ENCODE measurements around the gene MYBPC1. TPM values are rescaled to one million over a fixed set of nuclear protein-coding genes. Genes with fewer than 3 reads are reported as not detected.
A peak's percentile ranks its signal among the peaks of the same experiment; 100 is the strongest.

MYBPC1 gene
- total RNA-seq, 4 donors from 2014 or later, result 2,958 to 5,874 (median 4,932) TPM

DNA sequence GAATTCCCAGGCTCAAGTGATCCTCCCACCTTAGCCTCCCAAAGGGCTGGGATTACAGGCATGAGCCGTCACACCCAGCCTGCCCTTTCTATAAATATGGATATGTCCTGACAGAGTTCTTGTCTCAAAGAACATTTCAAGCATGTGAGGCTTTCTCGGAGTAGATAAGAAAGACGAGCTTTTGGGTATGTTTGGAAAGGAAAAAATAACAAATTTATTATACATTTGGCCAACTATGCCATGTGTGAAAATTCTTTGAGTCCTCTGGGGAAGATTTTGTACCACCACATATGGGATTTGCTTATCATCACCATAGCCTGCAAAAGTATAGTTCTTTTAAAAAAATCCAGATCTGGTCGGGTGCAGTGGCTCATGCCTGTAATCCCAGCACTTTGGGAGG, 23.7 kb upstream of the MYBPC1 start:
- TF ChIP-seq POLR2A (IDR thresholded peaks at IDR 0.05), result no peak
- Histone ChIP-seq H3K9me3 (no peaks in the 10 kb centered on the region), H3K4me1 (peaks cover 39 to 46% of the 10 kb centered on the region in 2 donors), H3K36me3 (no peaks in the 10 kb centered on the region), H3K4me3 (no peak overlapping the region), H3K27ac (peak overlapping the region; percentile 84 to 94 (median 89)), H3K27me3 (no peaks in the 10 kb centered on the region)
- in situ Hi-C loops (cut with MboI; ENCODE audit: low sequenced_read_pairs in 4 of 4), result no loop called here
- no peak for ATAC-seq
- intact Hi-C loops (cut with DNase I; ENCODE audit: low total_unique reads), result loop anchor here (5.0 kb wide), 1 partner anchor 186 kb away; no protein-coding TSS in a partner anchor
- no peak for DNase-seq

DNA sequence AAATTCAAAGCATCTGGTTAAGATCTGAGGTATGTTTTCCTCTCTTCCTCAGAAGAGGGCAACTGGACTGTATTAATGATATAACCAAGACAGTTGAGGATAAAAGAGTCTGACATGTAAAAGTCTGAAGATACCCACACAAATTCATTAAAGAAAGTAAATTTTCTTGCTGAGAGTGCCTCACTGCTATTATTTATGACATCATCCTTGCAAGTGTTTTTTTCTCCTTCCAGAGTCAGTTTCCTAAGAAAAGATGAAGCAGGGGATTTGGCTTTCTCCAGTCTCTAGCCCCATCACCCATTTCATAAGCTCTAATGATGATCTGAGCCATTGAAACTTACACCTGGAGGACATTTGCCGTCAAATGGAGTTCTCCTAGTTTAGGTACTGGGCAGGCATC, 21.0 kb upstream of the MYBPC1 start:
- H3K27me3 ChIP-seq, result no peaks in the 10 kb centered on the region
- in situ Hi-C loops (cut with MboI; ENCODE audit: low sequenced_read_pairs in 4 of 4), result no loop called here
- no peak overlapping the region for H3K4me3 ChIP-seq
- TF ChIP-seq POLR2A (IDR thresholded peaks at IDR 0.05) (no peak), CTCF (IDR thresholded peaks at IDR 0.05 in 4 of 5, conservative IDR thresholded peaks at IDR 0.05 in 1 of 5) (no peak)
- H3K9me3 ChIP-seq, result no peaks in the 10 kb centered on the region
- H3K27ac ChIP-seq, result peak overlapping the region in 2 of 4 donors; percentile 26 to 41
- no peak for ATAC-seq
- intact Hi-C loops (cut with DNase I; ENCODE audit: low total_unique reads), result loop anchor here (5.0 kb wide), 1 partner anchor 184 kb away; no protein-coding TSS in a partner anchor
- no peak for DNase-seq
- no peaks in the 10 kb centered on the region for H3K36me3 ChIP-seq
- peaks cover 24 to 26% of the 10 kb centered on the region in 2 donors for H3K4me1 ChIP-seq

GRCh38 chr12:101578417-101578816, 16.4 kb upstream of the MYBPC1 start:
- intact Hi-C loops (cut with DNase I; ENCODE audit: low total_unique reads), result no loop called here

GRCh38 chr12:101581190-101581589, 13.6 kb upstream of the MYBPC1 start:
- ATAC-seq (no peak), DNase-seq (no peak)
- in situ Hi-C loops (cut with MboI; ENCODE audit: low sequenced_read_pairs in 4 of 4) (no loop called here), intact Hi-C loops (cut with DNase I; ENCODE audit: low total_unique reads) (no loop called here)
- no peaks in the 10 kb centered on the region for H3K36me3 ChIP-seq
- peaks cover 11 to 17% of the 10 kb centered on the region in 2 donors for H3K4me1 ChIP-seq
- H3K4me3 ChIP-seq, result no peak overlapping the region
- TF ChIP-seq POLR2A (IDR thresholded peaks at IDR 0.05), result no peak
- TF ChIP-seq CTCF (IDR thresholded peaks at IDR 0.05 in 4 of 5, conservative IDR thresholded peaks at IDR 0.05 in 1 of 5), result no peak
- H3K27me3 ChIP-seq, result no peaks in the 10 kb centered on the region
- peak overlapping the region in 2 of 4 donors; percentile 22 to 25 for H3K27ac ChIP-seq
- no peaks in the 10 kb centered on the region for H3K9me3 ChIP-seq

More at GRCh38 chr12:101578417-101578816, 16.4 kb upstream of the MYBPC1 start:
- Histone ChIP-seq H3K27me3 (no peaks in the 10 kb centered on the region), H3K4me1 (peaks cover 9 to 13% of the 10 kb centered on the region in 2 donors), H3K27ac (peak overlapping the region in 1 of 4 donors; percentile 10), H3K9me3 (no peaks in the 10 kb centered on the region), H3K36me3 (no peaks in the 10 kb centered on the region), H3K4me3 (no peak overlapping the region)
- ATAC-seq (no peak), DNase-seq (no peak)
- in situ Hi-C loops (cut with MboI; ENCODE audit: low sequenced_read_pairs in 4 of 4), result no loop called here
- no peak for TF ChIP-seq POLR2A (IDR thresholded peaks at IDR 0.05)
- no peak for TF ChIP-seq CTCF (IDR thresholded peaks at IDR 0.05 in 4 of 5, conservative IDR thresholded peaks at IDR 0.05 in 1 of 5)

- Histone ChIP-seq H3K4me3 (no peak overlapping the region), H3K27ac (peak overlapping the region in 2 of 4 donors; percentile 27 to 48), H3K36me3 (no peaks in the 10 kb centered on the region), H3K27me3 (no peaks in the 10 kb centered on the region), H3K4me1 (peaks cover 11 to 17% of the 10 kb centered on the region in 2 donors), H3K9me3 (no peaks in the 10 kb centered on the region)
- TF ChIP-seq POLR2A (IDR thresholded peaks at IDR 0.05) (no peak), CTCF (IDR thresholded peaks at IDR 0.05 in 4 of 5, conservative IDR thresholded peaks at IDR 0.05 in 1 of 5) (no peak)
- DNase-seq (no peak), ATAC-seq (peak in 1 of 2 donors; percentile 41)
- intact Hi-C loops (cut with DNase I; ENCODE audit: low total_unique reads), result no loop called here
- in situ Hi-C loops (cut with MboI; ENCODE audit: low sequenced_read_pairs in 4 of 4), result no loop called here
Measured at GRCh38 chr12:101582937-101583336, 11.8 kb upstream of the MYBPC1 start.
